Brain microvascular endothelial cell (primary cell): ENCODE data around the gene DNAAF5.

Source experiments
- DNase-seq: peaks from one replicate; pipeline ENCODE4 v3.0.0-alpha.2; 2020
- H3K27ac ChIP-seq: fragments of 250-450 bp; sonication (Bioruptor Pico); 2 replicates; pipeline ENCODE4 v1.5.1; 2020; ENCODE audit warnings: mild to moderate bottlenecking, moderate library complexity
- H3K27me3 ChIP-seq: fragments of 250-450 bp; sonication (Bioruptor Pico); replicated peaks from 2 replicates; pipeline ENCODE4 v1.5.1; 2020; ENCODE audit warnings: mild to moderate bottlenecking
- H3K36me3 ChIP-seq: fragments of 250-450 bp; sonication (Bioruptor Pico); replicated peaks from 2 replicates; pipeline ENCODE4 v1.5.1; 2020; ENCODE audit warnings: mild to moderate bottlenecking
- H3K4me3 ChIP-seq: 2 replicates; pipeline ENCODE4 v1.5.1; 2011; ENCODE audit warnings: low read depth, mild to moderate bottlenecking, control low read depth, low read length, moderate library complexity
- in situ Hi-C: cut with HindIII; loops from 2 replicates; pipeline ENCODE4 v1.10.0; 2017; ENCODE audit warnings: low sequenced_read_pairs, low pct_ligation_motif_present
- TF ChIP-seq, protein P1 (sequence below): IDR thresholded peaks from 2 replicates; pipeline ENCODE4 v1.5.1; 2011; ENCODE audit warnings: low read depth, mild to moderate bottlenecking, moderate library complexity, low read length, control low read depth, inconsistent platforms; ENCODE audit errors: missing control alignments

The DNAAF5 gene

GRCh38 chr7:760006-760405, 33.5 kb downstream of the DNAAF5 start:
- TF ChIP-seq, protein P1, sequence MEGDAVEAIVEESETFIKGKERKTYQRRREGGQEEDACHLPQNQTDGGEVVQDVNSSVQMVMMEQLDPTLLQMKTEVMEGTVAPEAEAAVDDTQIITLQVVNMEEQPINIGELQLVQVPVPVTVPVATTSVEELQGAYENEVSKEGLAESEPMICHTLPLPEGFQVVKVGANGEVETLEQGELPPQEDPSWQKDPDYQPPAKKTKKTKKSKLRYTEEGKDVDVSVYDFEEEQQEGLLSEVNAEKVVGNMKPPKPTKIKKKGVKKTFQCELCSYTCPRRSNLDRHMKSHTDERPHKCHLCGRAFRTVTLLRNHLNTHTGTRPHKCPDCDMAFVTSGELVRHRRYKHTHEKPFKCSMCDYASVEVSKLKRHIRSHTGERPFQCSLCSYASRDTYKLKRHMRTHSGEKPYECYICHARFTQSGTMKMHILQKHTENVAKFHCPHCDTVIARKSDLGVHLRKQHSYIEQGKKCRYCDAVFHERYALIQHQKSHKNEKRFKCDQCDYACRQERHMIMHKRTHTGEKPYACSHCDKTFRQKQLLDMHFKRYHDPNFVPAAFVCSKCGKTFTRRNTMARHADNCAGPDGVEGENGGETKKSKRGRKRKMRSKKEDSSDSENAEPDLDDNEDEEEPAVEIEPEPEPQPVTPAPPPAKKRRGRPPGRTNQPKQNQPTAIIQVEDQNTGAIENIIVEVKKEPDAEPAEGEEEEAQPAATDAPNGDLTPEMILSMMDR: no peak
- DNase-seq: no peak
- Histone ChIP-seq H3K27me3 (no peaks in the 10 kb centered on the region), H3K4me3 (no peak overlapping the region), H3K27ac (no peak overlapping the region), H3K36me3 (peaks cover 41% of the 10 kb centered on the region)
- in situ Hi-C loops: no loop called here

DNA sequence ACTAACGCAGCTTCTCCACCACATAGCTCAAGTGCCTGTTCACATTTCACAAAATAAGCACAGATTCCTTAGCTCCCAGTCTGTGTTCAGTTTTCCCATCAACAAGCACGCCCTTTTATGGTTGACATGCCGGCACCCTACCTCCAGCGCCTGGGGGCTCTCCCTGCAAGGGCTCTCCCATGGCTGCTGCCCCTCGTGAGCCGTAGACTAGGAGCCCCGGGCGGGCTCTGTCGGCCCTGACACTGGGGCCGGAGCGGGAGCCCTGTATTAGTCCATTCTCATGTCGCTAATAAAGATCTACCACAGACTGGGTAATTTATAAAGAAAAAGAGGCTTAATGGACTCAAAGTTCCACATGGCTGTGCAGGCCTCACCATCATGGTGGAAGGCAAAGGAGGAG, 34.6 kb downstream of the DNAAF5 start:
- in situ Hi-C loops: no loop called here
- H3K27ac ChIP-seq: no peak overlapping the region
- no peak overlapping the region for H3K4me3 ChIP-seq
- DNase-seq: no peak
- TF ChIP-seq, protein P1: no peak
- H3K27me3 ChIP-seq: no peaks in the 10 kb centered on the region
- H3K36me3 ChIP-seq: peaks cover 46% of the 10 kb centered on the region

- no peak overlapping the region for H3K4me3 ChIP-seq
- no peaks in the 10 kb centered on the region for H3K27me3 ChIP-seq
- no peak for DNase-seq
- peaks cover 46% of the 10 kb centered on the region for H3K36me3 ChIP-seq
- in situ Hi-C loops: no loop called here
- no peak overlapping the region for H3K27ac ChIP-seq
- TF ChIP-seq, protein P1: no peak
Measured at GRCh38 chr7:761631-762030, 35.1 kb downstream of the DNAAF5 start.

DNA sequence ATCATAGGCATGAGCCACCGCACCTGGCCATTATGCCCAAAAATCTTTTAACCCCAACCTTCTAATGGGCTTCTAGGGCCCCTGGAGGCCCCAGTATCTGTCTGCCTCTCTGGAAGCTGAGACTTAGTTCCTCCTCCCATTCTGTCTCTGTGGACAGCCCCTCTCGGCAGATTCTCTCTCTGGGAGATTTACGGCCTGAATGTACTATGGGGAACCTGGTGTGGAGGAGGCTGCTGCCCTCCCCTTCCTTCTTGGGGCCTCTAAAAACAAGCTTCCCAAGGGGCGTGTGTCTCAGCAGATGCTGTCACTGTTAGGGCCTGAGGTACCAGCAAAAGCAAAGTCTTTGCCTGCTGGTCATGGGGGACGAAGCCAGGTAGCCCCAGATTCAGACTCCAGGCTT, 36.4 kb downstream of the DNAAF5 start:
- no peak overlapping the region for H3K4me3 ChIP-seq
- in situ Hi-C loops: no loop called here
- H3K36me3 ChIP-seq: peaks cover 35% of the 10 kb centered on the region
- TF ChIP-seq, protein P1: no peak
- no peak for DNase-seq
- no peak overlapping the region for H3K27ac ChIP-seq
- no peaks in the 10 kb centered on the region for H3K27me3 ChIP-seq

DNA sequence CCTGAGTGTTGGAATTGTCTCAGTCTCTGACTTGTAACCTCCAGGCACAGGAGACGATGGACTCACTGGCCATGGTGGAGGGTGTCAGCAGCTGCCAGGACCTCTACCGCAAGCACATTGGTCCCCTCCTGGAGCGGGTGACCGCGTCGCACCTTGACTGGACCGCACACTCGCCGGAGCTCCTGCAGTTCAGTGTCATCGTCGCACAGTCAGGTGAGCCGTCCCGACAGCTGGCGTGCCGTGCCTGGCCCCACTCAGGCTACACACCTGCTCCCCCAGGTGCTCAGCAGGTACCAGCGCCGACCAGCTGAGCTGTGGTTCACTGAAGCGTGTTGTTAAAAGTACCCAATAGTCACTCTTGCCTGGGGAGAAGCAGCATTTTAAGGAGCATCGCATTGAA, 37.3 kb downstream of the DNAAF5 start:
- Histone ChIP-seq H3K27me3 (no peaks in the 10 kb centered on the region), H3K36me3 (peaks cover 35% of the 10 kb centered on the region)
- in situ Hi-C loops: no loop called here

GRCh38 chr7:765383-765782, 38.9 kb downstream of the DNAAF5 start:
- in situ Hi-C loops: no loop called here
- DNase-seq: no peak
- TF ChIP-seq, protein P1: no peak
- Histone ChIP-seq H3K36me3 (peaks cover 35% of the 10 kb centered on the region), H3K27me3 (no peaks in the 10 kb centered on the region), H3K27ac (no peak overlapping the region), H3K4me3 (no peak overlapping the region)

More for the DNA sequence above, 37.3 kb downstream of the DNAAF5 start:
- no peak overlapping the region for H3K4me3 ChIP-seq
- no peak overlapping the region for H3K27ac ChIP-seq
- DNase-seq: no peak
- TF ChIP-seq, protein P1: no peak
